WERI-Rb-1 (cell line): ENCODE results near the gene ZNF853.

Experiments
- DNase-seq: peaks from one replicate; pipeline ENCODE4 v3.0.0-alpha.2; 2020
- H3K27ac ChIP-seq: fragments of 250-450 bp; sonication (Bioruptor Pico); 2 replicates; pipeline ENCODE4 v1.5.1; 2020; ENCODE audit warnings: mild to moderate bottlenecking, moderate library complexity
- H3K27me3 ChIP-seq: fragments of 250-450 bp; sonication (Bioruptor Pico); 2 replicates; pipeline ENCODE4 v1.5.1; 2021; ENCODE audit warnings: mild to moderate bottlenecking, low read depth, moderate library complexity; ENCODE audit not compliant: insufficient read depth, severe bottlenecking
- H3K36me3 ChIP-seq: fragments of 250-450 bp; sonication (Bioruptor Pico); 2 replicates; pipeline ENCODE4 v1.5.1; 2020; ENCODE audit warnings: mild to moderate bottlenecking, moderate library complexity
- H3K4me3 ChIP-seq: 2 replicates; pipeline ENCODE4 v1.5.1; 2011; ENCODE audit warnings: low read depth, mild to moderate bottlenecking, control low read depth, low read length
- H3K9me3 ChIP-seq: fragments of 250-450 bp; sonication (Bioruptor Pico); 2 replicates; pipeline ENCODE4 v1.5.1; 2021; ENCODE audit warnings: mild to moderate bottlenecking, moderate library complexity; ENCODE audit not compliant: severe bottlenecking
- TF ChIP-seq, protein P1 (sequence below): IDR thresholded peaks from 2 replicates; pipeline ENCODE4 v1.5.1; 2011; ENCODE audit warnings: low read depth, mild to moderate bottlenecking, control low read depth, inconsistent platforms, low read length

The ZNF853 gene

DNA sequence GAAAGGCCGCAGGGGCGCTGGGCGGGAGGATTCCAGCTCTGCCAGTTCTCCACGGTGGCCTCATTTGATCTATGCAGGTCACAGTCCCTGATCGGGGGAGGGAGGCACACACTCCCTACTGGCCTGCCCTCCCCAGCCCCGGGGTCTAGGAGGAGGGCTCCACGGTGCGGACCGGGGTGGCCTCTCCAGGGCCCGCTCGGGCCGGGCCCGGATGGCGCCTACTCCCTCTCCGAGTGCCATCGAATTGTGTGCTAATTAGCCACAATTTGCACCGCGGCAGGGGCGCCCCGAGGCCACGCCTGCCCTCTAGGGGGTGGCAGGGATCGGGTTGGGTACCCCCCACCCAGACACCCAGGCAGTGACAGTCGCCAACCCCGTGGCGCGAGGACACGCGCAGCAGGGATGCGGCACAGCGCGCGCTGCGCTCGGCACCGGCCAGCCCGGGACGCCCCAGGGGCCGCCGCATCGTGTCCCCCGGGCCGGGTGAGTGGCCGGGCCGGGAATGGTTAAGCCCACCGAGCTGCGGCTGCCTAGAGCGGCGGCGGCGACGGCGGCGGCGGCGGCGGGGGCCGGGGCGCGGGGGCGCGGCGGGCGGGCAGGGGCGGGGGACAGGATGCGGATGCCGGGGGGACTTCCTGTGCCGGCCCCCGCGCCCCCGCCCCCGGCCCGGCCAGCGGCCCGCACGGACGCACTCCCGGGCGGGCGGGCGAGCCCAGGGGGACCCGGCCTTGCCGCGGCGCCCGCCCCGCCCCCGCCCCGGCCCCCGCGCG, at the start of gene ZNF853:
TSS of gene ZNF853 (plus strand) at position 658 of the 770 bp plus-strand sequence. CDS start 565 bp downstream, outside the sequence.
- TF ChIP-seq, protein P1, sequence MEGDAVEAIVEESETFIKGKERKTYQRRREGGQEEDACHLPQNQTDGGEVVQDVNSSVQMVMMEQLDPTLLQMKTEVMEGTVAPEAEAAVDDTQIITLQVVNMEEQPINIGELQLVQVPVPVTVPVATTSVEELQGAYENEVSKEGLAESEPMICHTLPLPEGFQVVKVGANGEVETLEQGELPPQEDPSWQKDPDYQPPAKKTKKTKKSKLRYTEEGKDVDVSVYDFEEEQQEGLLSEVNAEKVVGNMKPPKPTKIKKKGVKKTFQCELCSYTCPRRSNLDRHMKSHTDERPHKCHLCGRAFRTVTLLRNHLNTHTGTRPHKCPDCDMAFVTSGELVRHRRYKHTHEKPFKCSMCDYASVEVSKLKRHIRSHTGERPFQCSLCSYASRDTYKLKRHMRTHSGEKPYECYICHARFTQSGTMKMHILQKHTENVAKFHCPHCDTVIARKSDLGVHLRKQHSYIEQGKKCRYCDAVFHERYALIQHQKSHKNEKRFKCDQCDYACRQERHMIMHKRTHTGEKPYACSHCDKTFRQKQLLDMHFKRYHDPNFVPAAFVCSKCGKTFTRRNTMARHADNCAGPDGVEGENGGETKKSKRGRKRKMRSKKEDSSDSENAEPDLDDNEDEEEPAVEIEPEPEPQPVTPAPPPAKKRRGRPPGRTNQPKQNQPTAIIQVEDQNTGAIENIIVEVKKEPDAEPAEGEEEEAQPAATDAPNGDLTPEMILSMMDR, result no peak
- Histone ChIP-seq H3K27me3 (no peaks in the 10 kb centered on the region), H3K9me3 (no peaks in the 10 kb centered on the region), H3K36me3 (peaks cover 18% of the 10 kb centered on the region), H3K4me3 (peak within 1 kb of the TSS; percentile 88), H3K27ac (peak within 1 kb of the TSS; percentile 50)
- peak; percentile 48 for DNase-seq

- H3K4me3 ChIP-seq, result no peak overlapping the region
- TF ChIP-seq, protein P1, result no peak
- DNase-seq, result no peak
- no peaks in the 10 kb centered on the region for H3K36me3 ChIP-seq
- no peaks in the 10 kb centered on the region for H3K9me3 ChIP-seq
- no peak overlapping the region for H3K27ac ChIP-seq
- no peaks in the 10 kb centered on the region for H3K27me3 ChIP-seq
These were observed 49.8 kb upstream of the ZNF853 start for GRCh38 chr7:6565655-6566054.

DNA sequence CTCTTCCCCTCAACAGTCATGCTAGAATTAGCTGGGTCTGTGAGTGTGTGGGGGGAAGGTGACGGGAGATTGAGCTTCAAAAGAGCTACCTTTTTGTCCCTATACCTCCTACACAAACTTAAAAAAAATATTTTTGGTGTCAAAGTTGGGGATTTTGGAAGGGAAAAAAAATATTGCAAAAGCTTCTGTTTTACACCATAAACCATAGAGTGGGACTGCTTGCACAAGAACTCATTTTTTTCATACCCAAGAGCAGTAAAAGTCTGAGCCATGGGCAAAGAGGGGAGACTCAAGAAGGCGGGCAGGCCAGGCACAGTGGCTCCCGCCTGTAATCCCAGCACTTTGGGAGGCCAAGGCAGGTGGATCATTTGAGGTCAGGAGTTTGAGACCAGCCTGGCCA, 47.5 kb upstream of the ZNF853 start:
- Histone ChIP-seq H3K4me3 (no peak overlapping the region), H3K27me3 (no peaks in the 10 kb centered on the region), H3K36me3 (no peaks in the 10 kb centered on the region), H3K27ac (no peak overlapping the region), H3K9me3 (no peaks in the 10 kb centered on the region)
- no peak for DNase-seq
- TF ChIP-seq, protein P1, result no peak

DNA sequence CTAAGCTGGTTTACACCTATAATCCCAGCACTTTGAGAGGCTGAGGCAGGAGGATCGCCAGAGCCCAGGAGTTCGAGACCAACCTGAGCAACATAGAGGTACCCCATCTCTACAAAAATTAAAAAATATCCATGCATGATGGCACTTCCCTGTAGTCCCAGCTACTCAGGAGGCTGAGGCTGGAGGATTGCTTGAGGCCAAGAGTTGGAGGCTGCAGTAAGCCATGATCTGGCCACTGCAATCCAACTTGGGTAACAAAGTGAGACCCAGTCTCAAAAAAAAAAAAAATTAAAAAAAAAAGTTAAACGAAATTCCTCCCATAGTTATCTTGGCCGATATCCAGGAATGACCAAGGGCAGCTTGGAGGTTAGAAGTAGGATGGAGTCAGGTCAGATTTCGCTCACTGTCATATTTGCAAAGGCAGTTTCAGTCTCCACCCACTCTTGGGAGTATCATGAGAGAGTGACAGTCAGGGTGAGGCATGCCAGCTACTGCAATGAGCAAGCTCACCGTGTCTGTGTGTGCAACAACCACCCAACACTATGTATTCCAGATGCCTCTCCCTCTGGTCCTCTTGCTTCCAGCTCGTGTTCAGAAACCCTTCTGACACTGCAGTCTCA, 44.1 kb upstream of the ZNF853 start:
- Histone ChIP-seq H3K36me3 (no peaks in the 10 kb centered on the region), H3K27ac (no peak overlapping the region), H3K9me3 (no peaks in the 10 kb centered on the region), H3K4me3 (no peak overlapping the region), H3K27me3 (no peaks in the 10 kb centered on the region)
- TF ChIP-seq, protein P1, result no peak
- DNase-seq, result no peak

- H3K27me3 ChIP-seq, result no peaks in the 10 kb centered on the region
- DNase-seq, result no peak
- H3K4me3 ChIP-seq, result no peak overlapping the region
- H3K36me3 ChIP-seq, result peaks cover 11% of the 10 kb centered on the region; the same call in 1 of the 2 replicates
- TF ChIP-seq, protein P1, result no peak
- H3K9me3 ChIP-seq, result no peaks in the 10 kb centered on the region
- no peak overlapping the region for H3K27ac ChIP-seq
These were observed 40.0 kb upstream of the ZNF853 start for GRCh38 chr7:6575281-6576023.
